NT2/D1 (cell line): ENCODE results near the gene DLG2.

ENCODE experiments used
- DNase-seq: peaks from one replicate; pipeline ENCODE4 v3.0.0-alpha.2; 2011; ENCODE audit warnings: low read depth, low spot score
- H3K27me3 ChIP-seq: 2 replicates; pipeline ENCODE4 v1.6.0; 2011; ENCODE audit warnings: mild to moderate bottlenecking; ENCODE audit not compliant: insufficient read length, insufficient read depth
- H3K36me3 ChIP-seq: 2 replicates; pipeline ENCODE4 v1.6.1; 2011; ENCODE audit warnings: mild to moderate bottlenecking, low read length, mixed read lengths; ENCODE audit not compliant: insufficient read depth, insufficient read length
- H3K4me1 ChIP-seq: 2 replicates; pipeline ENCODE4 v1.5.1; 2011; ENCODE audit not compliant: insufficient read depth, insufficient read length
- H3K4me3 ChIP-seq: 2 replicates; pipeline ENCODE4 v1.5.1; 2011; ENCODE audit warnings: low read depth; ENCODE audit not compliant: insufficient read length
- H3K9ac ChIP-seq: 2 replicates; pipeline ENCODE4 v1.6.0; 2011; ENCODE audit warnings: low read depth; ENCODE audit not compliant: insufficient read length
- H3K9me3 ChIP-seq: 2 replicates; pipeline ENCODE4 v1.5.1; 2011; ENCODE audit warnings: mild to moderate bottlenecking, low read length; ENCODE audit not compliant: insufficient read depth
- SUZ12 ChIP-seq: IDR thresholded peaks from 2 replicates; pipeline ENCODE4 v1.6.1; 2011; ENCODE audit not compliant: insufficient read length, insufficient read depth; ENCODE audit errors: extremely low read depth
- YY1 ChIP-seq: IDR thresholded peaks from 2 replicates; pipeline ENCODE4 v1.6.1; 2011; ENCODE audit not compliant: insufficient read length, insufficient read depth
- ZNF274 ChIP-seq: IDR thresholded peaks from 2 replicates; pipeline ENCODE4 v1.6.1; 2011; ENCODE audit warnings: mild to moderate bottlenecking, low read depth, low read length

Gene DLG2

GRCh38 chr11:83971063-83971462 is 1656.1 kb downstream of the DLG2 start:
- H3K36me3 ChIP-seq, result no peaks in the 10 kb centered on the region
- H3K27me3 ChIP-seq, result no peaks in the 10 kb centered on the region
- H3K9me3 ChIP-seq, result no peaks in the 10 kb centered on the region
- H3K4me1 ChIP-seq, result no peaks in the 10 kb centered on the region
- H3K4me3 ChIP-seq, result no peak overlapping the region
- H3K9ac ChIP-seq, result no peak overlapping the region
- DNase-seq, result no peak
- TF ChIP-seq ZNF274, result no peak
- TF ChIP-seq SUZ12, result no peak
- TF ChIP-seq YY1, result no peak

GRCh38 chr11:83970061-83970671 is 1657.0 kb downstream of the DLG2 start:
- Histone ChIP-seq H3K27me3 (no peaks in the 10 kb centered on the region), H3K9me3 (no peaks in the 10 kb centered on the region), H3K4me1 (no peaks in the 10 kb centered on the region), H3K4me3 (no peak overlapping the region), H3K9ac (no peak overlapping the region), H3K36me3 (no peaks in the 10 kb centered on the region)
- no peak for DNase-seq
- TF ChIP-seq YY1, result no peak
- no peak for TF ChIP-seq SUZ12
- no peak for TF ChIP-seq ZNF274

GRCh38 chr11:83957038-83957900 is 1669.9 kb downstream of the DLG2 start:
- TF ChIP-seq SUZ12 (no peak), YY1 (no peak), ZNF274 (no peak)
- H3K4me3 ChIP-seq, result no peak overlapping the region
- H3K9ac ChIP-seq, result no peak overlapping the region
- DNase-seq, result no peak
- no peaks in the 10 kb centered on the region for H3K36me3 ChIP-seq
- no peaks in the 10 kb centered on the region for H3K27me3 ChIP-seq
- no peaks in the 10 kb centered on the region for H3K9me3 ChIP-seq
- no peaks in the 10 kb centered on the region for H3K4me1 ChIP-seq

- TF ChIP-seq SUZ12, result no peak
- no peak for TF ChIP-seq ZNF274
- no peak for TF ChIP-seq YY1
- Histone ChIP-seq H3K4me3 (no peak overlapping the region), H3K27me3 (no peaks in the 10 kb centered on the region), H3K9me3 (no peaks in the 10 kb centered on the region), H3K9ac (no peak overlapping the region), H3K36me3 (no peaks in the 10 kb centered on the region), H3K4me1 (no peaks in the 10 kb centered on the region)
- DNase-seq, result no peak
These were observed 1670.9 kb downstream of the DLG2 start for GRCh38 chr11:83956119-83956697.

GRCh38 chr11:83954780-83955179 is 1672.4 kb downstream of the DLG2 start:
- no peaks in the 10 kb centered on the region for H3K36me3 ChIP-seq
- H3K4me3 ChIP-seq, result no peak overlapping the region
- no peak overlapping the region for H3K9ac ChIP-seq
- no peaks in the 10 kb centered on the region for H3K27me3 ChIP-seq
- no peak for DNase-seq
- H3K4me1 ChIP-seq, result no peaks in the 10 kb centered on the region
- TF ChIP-seq ZNF274 (no peak), SUZ12 (no peak), YY1 (no peak)
- no peaks in the 10 kb centered on the region for H3K9me3 ChIP-seq

- no peak for DNase-seq
- Histone ChIP-seq H3K27me3 (no peaks in the 10 kb centered on the region), H3K9me3 (no peaks in the 10 kb centered on the region), H3K4me3 (no peak overlapping the region), H3K9ac (no peak overlapping the region), H3K4me1 (no peaks in the 10 kb centered on the region), H3K36me3 (no peaks in the 10 kb centered on the region)
- TF ChIP-seq YY1, result no peak
- no peak for TF ChIP-seq ZNF274
- TF ChIP-seq SUZ12, result no peak
These were observed 1675.6 kb downstream of the DLG2 start for GRCh38 chr11:83951521-83951920.

GRCh38 chr11:83948200-83948599 is 1678.9 kb downstream of the DLG2 start:
- peak; percentile 23 for DNase-seq
- Histone ChIP-seq H3K9me3 (no peaks in the 10 kb centered on the region), H3K36me3 (no peaks in the 10 kb centered on the region), H3K4me1 (no peaks in the 10 kb centered on the region), H3K4me3 (no peak overlapping the region), H3K9ac (no peak overlapping the region), H3K27me3 (no peaks in the 10 kb centered on the region)
- TF ChIP-seq ZNF274 (no peak), SUZ12 (no peak), YY1 (no peak)
